ENCODE results near the gene STK17A. TPM values are rescaled to one million over a fixed set of nuclear protein-coding genes. Genes with fewer than 3 reads are reported as not detected.
"Not testable (repeated sequence)": the region's sequence is repeated elsewhere in the genome, so short reads cannot be mapped to it uniquely, and the experiment has no call there.

Gene STK17A
- polyA plus RNA-seq, 3 donors: 16.6 to 19.0 (median 18.7) TPM

DNA sequence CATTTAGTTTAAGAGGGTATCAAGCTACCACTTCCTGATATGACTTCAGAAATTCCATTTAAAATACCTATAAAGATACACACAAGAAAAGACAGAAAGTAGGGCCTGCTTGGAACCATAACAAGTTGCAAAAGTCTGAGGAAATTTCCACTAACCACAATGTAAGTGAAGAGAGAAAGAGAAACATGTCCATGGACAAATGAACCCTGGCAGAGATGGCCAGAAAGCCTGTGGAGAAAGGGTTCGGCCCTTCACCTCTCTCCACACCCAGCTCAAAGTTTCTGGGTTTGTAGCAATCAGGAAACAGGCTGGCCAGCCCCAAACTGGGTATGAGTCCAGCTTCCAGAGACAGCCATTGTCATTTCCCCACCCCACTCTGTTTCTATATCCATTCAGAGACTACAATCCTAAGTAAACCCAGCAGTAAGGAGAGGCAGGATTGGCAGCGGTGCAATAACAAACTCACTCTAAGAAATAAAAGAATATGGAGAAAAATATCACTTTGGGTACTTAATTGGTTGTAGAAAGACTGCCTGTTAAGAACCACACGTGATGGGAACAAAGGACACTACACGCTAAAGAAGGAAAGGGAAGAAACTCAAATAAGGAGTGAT, 71.1 kb downstream of the STK17A start:
- no peak for DNase-seq (ENCODE audit: low read depth in 3 of 3, low spot score in 2 of 3)

DNA sequence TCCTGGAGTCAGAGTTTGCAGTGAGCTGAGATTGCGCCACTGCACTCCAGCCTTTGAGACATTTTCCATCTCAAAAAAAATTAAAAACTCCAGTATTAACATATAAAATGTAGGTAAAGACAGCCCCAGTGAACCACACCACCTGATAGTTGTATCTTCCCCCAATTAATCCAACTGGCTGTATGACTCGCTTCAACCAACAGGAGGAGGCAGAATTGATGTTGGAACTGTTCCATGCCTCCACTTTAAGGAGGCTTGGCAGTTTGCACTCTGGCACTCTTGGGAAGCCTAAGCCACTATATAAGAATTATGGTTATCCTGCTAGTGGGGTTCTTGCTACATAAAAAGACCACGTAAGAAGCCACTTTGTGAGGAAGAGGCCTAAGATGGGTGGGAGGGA, 72.7 kb downstream of the STK17A start:
- no peak for DNase-seq (ENCODE audit: low read depth in 3 of 3, low spot score in 2 of 3)

DNA sequence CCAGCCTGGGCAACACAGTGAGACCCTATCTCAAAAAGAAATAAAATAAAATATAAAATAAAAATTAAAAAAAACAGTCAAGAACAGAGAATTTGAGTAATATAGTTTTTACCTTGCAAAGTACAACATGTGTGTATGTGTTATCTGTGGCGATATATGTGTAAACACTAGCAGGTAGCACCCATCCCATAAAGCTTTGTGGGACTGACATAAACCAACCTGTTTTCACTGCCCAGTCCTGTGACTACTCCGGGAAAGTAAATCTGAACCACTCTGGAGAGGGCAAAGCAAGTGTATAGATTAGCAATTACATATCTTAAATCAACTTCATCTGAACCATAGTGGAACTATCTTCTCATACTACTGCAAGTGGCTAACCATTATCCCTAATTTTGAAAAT, 74.1 kb downstream of the STK17A start:
- no peak for DNase-seq (ENCODE audit: low read depth in 3 of 3, low spot score in 2 of 3)

DNA sequence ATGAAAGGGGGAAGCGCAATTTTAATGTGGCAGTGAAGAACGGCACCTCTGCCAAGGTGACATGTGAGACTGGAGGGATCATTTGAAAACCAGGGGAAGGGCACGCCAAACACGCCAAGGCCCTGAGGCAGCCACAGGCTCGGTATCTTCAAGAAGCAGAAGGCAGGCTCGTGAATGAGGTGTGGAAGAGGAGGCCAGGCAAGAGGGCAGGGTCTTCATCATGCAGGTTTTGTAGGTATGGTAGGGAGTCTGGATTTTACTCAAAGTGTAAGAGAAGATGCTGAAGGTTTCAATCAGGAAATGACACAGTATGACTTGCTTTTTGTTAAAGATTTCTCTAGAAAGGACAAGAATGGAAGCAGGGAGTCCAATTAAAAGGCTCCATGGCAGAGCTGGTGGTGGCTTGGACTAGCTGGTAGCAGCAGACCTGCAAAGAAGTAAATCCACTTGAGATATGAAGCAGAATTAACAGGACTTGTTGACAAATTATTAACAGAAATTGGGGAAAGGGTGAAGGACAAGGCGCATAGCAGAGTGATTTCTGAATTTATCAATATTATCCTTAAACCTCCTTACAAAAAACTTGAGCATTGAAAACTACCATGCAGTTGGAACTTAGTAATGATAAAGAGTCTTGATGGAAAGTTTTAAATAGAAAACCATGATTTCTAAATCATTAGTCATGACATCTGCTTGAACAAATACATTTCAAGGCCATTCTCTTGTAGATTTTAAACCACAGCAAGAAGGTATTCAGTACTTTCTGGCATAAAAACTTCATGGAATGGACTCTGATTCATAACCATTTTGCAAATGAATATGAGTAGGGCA, 76.0 kb downstream of the STK17A start:
- no peak for DNase-seq (ENCODE audit: low read depth in 3 of 3, low spot score in 2 of 3)

DNA sequence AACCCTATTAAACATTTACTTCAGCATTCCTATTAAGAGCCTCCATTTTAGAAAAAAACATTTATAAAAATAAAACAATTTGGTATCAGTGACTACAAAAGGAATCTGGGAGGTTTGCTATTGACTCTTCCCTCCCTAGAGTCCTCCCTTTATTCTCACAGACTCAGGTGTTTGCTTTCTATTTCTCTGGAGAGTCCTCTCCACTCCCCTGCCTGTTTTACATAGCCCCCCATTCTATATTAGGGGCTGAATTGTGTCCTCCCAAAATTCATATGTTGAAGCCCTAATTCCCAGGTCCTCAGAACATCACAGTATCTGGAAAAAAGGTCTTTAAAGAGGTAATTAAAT, 76.6 kb downstream of the STK17A start:
- DNase-seq (ENCODE audit: low read depth in 3 of 3, low spot score in 2 of 3): no peak

DNA sequence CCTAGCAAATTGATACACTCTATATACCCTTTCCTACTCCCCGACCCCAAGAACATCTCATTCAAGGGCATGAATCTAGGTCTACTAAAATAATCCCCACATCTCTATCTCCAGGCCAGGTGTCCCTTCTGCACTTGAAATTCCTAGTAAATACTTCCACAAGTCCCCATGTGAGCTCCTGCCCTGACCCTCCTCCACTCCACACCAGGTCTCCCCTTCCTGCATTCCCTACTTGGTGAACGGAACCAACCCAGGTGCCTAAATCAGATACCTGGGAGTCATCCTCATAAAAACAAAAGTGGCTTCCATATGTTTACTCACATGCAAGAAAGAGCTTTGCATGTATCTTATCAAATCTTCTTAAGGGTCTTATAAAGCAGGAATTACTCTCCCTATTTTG, 77.2 kb downstream of the STK17A start:
- DNase-seq (ENCODE audit: low read depth in 3 of 3, low spot score in 2 of 3): no peak

DNA sequence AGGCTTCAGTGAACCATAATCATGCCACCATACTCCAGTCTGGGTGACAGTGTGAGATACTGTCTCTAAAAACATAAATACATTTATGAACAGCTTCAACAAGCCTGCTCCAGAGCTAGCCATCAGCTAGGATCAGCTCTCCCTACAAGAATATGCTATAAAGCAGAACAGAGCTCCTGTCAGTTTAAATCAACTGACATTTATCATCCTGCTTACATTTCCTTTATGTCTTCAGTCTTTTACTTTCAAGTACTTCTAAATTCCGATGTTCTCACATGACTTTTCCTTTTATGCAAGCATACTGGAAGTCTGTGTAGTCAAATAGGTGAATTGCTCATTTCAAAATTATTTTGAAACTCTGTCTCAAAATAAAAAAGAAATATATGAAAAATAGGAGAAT, 81.8 kb downstream of the STK17A start:
- DNase-seq (ENCODE audit: low read depth in 3 of 3, low spot score in 2 of 3): no peak

DNA sequence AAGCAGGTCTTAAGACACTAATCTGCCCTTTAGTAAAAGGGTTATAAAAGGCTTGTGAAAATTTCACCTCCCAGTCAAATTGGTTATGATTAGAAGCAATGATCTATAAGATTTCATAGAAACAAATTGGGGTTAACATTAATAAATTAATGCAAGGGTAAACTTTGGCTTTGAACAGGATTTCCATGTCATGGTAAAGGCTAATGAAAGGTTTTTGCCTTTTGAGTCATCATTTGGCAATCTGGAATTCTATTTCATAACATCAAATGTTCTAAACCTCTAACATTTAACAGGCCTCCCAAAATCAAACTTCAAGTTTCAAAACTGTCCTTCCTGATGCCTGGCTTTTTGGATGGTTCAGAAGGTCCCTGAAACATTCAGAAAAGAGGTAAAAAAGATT, 84.0 kb downstream of the STK17A start:
- DNase-seq (ENCODE audit: low read depth in 3 of 3, low spot score in 2 of 3): no peak

DNA sequence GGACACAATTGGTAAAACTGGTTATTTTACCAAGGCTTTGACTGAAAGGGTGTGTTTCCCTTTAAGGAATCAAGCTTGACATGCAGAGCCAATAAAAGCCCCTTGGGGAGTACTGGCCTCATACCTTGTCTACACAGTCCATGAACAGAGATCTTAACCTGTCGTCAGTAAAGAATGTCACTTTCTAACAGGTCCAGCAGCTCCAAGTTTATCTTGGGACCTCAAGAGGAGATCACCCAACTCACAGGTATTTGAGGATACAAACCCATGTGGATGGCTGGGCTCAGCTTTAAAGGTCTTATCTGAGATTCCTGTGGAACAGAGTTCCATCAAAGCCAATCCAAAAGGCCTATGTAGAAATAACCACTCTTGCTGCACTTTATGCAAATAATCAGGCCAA, 85.1 kb downstream of the STK17A start:
- DNase-seq (ENCODE audit: low read depth in 3 of 3, low spot score in 2 of 3): no peak

DNA sequence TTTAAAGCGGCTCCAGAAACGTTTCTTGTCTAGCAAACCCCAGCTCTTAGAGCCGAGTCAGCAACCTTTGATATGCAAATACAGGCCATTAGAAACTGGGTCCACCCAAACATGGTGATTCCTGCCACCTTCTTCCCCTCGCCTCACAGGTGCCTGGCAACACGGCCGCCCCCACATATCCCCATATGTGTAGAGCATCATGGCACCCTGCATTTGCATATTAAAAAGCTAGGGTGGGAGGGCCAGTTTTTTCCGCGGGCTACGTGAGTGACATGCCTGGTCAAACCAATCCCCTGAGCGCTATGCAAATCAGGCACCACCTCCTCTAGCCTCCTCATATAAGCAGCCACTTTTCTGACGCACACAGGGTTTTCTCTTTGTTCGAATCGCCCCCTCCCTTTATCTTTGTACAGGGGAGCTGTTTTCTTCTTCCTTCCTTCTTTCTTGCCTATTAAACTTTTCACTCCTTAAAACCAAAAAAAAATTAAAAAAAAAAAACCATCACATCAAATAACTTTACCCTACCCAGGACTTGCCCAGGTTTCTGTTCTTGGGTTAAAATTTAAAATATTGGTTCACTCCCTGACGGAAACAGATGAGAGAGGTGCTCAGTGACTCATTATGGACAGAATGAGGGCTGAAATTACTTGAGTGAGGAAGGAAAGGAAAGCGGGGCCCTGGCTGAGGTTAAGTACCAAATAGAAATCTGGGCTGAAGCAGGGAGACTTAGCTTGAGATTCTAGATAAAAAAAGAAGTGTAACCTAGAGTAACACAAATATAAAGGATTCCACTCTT, 86.6 kb downstream of the STK17A start:
- DNase-seq (ENCODE audit: low read depth in 3 of 3, low spot score in 2 of 3): no peak

DNA sequence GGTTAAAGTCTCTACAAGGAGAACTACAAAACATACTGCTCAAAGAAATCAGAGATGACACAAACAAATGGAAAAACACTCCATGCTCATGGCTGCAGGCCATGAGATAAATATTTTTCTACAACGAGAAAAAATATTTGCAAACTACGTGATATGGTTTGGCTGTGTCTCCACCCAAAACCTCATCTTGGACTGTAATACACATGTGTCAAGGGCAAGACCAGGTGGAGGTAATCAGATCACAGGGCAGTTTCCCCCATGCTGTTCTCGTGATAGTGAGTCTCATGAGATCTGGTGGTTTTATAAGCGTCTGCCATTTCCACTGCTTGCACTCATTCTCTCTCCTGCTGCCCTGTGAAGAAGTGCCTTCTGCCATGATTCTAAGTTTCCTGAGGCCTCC, 88.6 kb downstream of the STK17A start:
- DNase-seq (ENCODE audit: low read depth in 3 of 3, low spot score in 2 of 3): no peak

DNA sequence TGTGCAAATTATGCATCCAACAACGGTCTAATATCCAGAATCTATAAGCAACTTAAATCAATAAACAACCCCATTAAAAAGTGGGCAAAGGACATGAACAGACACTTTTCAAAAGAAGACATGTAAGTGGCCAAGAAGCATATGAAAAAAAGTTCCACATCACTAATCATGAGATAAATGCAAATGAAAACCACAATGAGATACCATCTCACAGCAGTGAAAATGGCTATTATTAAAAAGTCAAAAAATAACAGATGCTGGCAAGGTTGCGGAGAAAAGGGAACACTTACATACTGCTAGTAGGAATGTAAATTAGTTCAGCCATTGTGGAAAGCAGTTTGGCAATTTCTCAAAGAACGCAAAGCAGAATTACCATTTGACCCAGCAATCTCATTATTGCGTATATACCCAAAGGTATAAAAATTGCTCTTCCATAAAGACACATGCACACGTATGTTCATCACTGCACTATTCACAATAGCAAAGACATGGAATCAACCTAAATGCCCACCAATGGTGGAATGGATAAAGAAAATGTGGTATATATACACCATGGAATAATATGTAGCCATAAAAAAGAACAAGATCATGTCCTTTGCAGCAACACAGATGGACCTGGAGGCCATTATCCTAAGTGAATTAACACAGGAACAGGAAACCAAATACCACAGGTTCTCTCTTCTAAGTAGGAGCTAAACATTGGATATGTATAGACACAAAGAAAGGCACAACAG, 90.5 kb downstream of the STK17A start:
- not testable (repeated sequence) for DNase-seq (ENCODE audit: low read depth in 3 of 3, low spot score in 2 of 3)

DNA sequence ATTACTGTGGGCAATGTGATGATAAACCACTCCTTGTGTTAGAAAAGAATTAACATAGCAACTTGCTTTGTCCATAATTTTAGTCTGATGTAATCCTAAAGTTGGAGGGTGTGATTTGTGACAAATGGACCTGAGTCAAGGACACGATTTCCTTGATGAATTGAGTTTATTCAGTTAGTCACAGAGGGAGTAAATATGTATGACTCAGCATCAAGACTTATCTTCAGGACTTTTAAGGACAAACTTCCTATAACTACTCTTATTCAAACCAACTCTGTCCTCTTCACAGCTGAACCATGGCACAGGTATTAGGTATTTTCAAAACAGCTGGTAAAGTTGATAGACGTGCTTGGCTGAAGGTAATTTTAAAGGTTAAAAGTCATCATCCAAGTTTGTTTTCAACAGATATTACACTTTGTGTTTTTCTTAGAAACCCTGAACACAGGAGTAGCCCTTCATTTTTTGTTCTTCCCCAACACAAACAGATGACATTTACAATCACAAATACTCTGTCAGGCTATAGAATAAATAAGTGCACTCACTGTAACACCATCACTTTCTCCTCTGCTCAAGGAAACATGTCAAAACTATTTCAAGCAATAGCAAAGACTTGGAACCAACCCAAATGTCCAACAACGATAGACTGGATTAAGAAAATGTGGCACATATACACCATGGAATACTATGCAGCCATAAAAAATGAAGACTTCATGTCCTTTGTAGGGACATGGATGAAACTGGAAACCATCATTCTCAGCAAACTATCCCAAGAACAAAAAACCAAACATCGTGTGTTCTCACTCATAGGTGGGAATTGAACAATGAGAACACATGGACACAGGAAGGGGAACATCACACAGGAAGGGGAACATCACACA, 91.9 kb downstream of the STK17A start:
- no peak for DNase-seq (ENCODE audit: low read depth in 3 of 3, low spot score in 2 of 3)

Other genes with a start within 250 kb of the STK17A start
- 10 to 100 TPM; 62.5 to 75.0 (median 74.5) TPM for gene COA1, start 146.4 kb downstream of the STK17A start, polyA plus RNA-seq (ENCODE audit: insufficient read length in 3 of 3)
- 10 to 100 TPM; 54.0 to 66.9 (median 65.3) TPM for gene BLVRA, start 175.6 kb downstream of the STK17A start, polyA plus RNA-seq (ENCODE audit: insufficient read length in 3 of 3)

Data from right renal cortex interstitium (tissue), 3 donors.